HCT116 (cell line): Measurements from ENCODE around the gene NUP210. TPM values are rescaled to one million over a fixed set of nuclear protein-coding genes. Genes with fewer than 3 reads are reported as not detected.
A peak's percentile ranks its signal among the peaks of the same experiment; 100 is the strongest.

Experiments used
- ATAC-seq: fragments of 200-7000 bp; cut with Tn5 transposase; 2 replicates; pipeline ENCODE4 v1.9.1; 2020; ENCODE audit warnings: mild to moderate bottlenecking, moderate library complexity
- BruUV-seq: library from RNA; stranded (reverse); fragments of 400-500 nt; replicated peaks from 2 replicates; lab custom pipeline; 2021; lab: Mats Ljungman, UMichigan
- CTCF ChIA-PET: fragments of 300-600 bp; sonication (Branson Sonifier 250); formaldehyde crosslinking; loops from one replicate; lab custom pipeline; 2021; ENCODE audit warnings: antibody characterized with exemption; lab: Charles Lee
- POLR2A ChIA-PET: fragments of 300-600, 350-600 bp; sonication (Branson Sonifier 250); formaldehyde crosslinking; loops from one replicate; lab custom pipeline; 2021; ENCODE audit warnings: antibody characterized with exemption; lab: Charles Lee
- RAD21 ChIA-PET, 2 experiments: fragments of 300-600 bp; sonication (Branson Sonifier 250); formaldehyde crosslinking; loops; one replicate each; lab custom pipeline; 2023; ENCODE audit warnings: low total read pairs in 2 of 2; ENCODE audit not compliant: uncharacterized antibody in 2 of 2, unreplicated experiment in 2 of 2, low non-redundant PET in 1 of 2; lab: Charles Lee
- DNase-seq: peaks from one replicate; pipeline ENCODE4 v3.0.0-alpha.2; 2010; ENCODE audit warnings: low read depth, low spot score
- H2AFZ ChIP-seq: fragments of 200-600 bp; shearing (Covaris generic), sonication (generic); 2 replicates; pipeline ENCODE4 v1.6.1; 2017; ENCODE audit warnings: low read depth, mixed run types, mixed read lengths, antibody characterized with exemption, low read length; ENCODE audit not compliant: poor library complexity, severe bottlenecking
- H3K27ac ChIP-seq: 2 replicates; pipeline ENCODE4 v1.5.1; 2012; ENCODE audit warnings: low read depth, low read length
- H3K27me3 ChIP-seq: fragments of 200-600 bp; sonication (generic); 2 replicates; pipeline ENCODE4 v1.6.1; 2016; ENCODE audit warnings: mixed run types, low read length, mixed read lengths; ENCODE audit not compliant: insufficient read depth
- H3K36me3 ChIP-seq, 2 experiments: fragments of 200-500 bp in 1 of 2; fragments of 200-600 bp in 1 of 2; sonication (Bioruptor generic) in 1 of 2; sonication (generic) in 1 of 2; 2 replicates each; pipeline versions ENCODE4 v1.5.1 to v1.6.1; 2014 to 2016; ENCODE audit warnings: low read length in 2 of 2, inconsistent platforms in 1 of 2, mixed read lengths in 1 of 2, mixed run types in 1 of 2; ENCODE audit not compliant: insufficient read depth in 2 of 2, control insufficient read depth in 1 of 2
- H3K4me1 ChIP-seq, 2 experiments: fragments of 200-600 bp in 1 of 2; sonication (generic) in 1 of 2; 2 replicates each; pipeline versions ENCODE4 v1.5.1 to v1.6.1; 2012 to 2017; ENCODE audit warnings: low read length in 2 of 2, inconsistent platforms in 1 of 2, mild to moderate bottlenecking in 1 of 2, mixed read lengths in 1 of 2, mixed run types in 1 of 2, moderate library complexity in 1 of 2; ENCODE audit not compliant: insufficient read depth in 2 of 2, control insufficient read depth in 1 of 2
- H3K4me2 ChIP-seq: fragments of 200-600 bp; sonication (generic); 2 replicates; pipeline ENCODE4 v1.6.1; 2017; ENCODE audit warnings: mixed run types, low read length, mixed read lengths
- H3K4me3 ChIP-seq, 2 experiments: fragments of 200-600 bp in 1 of 2; sonication (generic) in 1 of 2; replicated peaks in 1 of 2; 2 replicates each; pipeline ENCODE4 v1.5.1; 2011 to 2016; ENCODE audit warnings: low read length in 2 of 2, control low read depth in 1 of 2, low read depth in 1 of 2, mild to moderate bottlenecking in 1 of 2, mixed read lengths in 1 of 2, mixed run types in 1 of 2
- H3K79me2 ChIP-seq: fragments of 200-600 bp; sonication (generic); 2 replicates; pipeline ENCODE4 v1.6.1; 2017; ENCODE audit warnings: mild to moderate bottlenecking, mixed run types, low read length, moderate library complexity, mixed read lengths; ENCODE audit not compliant: insufficient read depth
- H3K9ac ChIP-seq: fragments of 200-600 bp; sonication (generic); 2 replicates; pipeline ENCODE4 v1.6.1; 2016; ENCODE audit warnings: low read length, mixed read lengths
- H3K9me2 ChIP-seq: fragments of 200-600 bp; sonication (generic), shearing (Covaris generic); 2 replicates; pipeline ENCODE4 v1.6.1; 2017; ENCODE audit warnings: mixed run types, mild to moderate bottlenecking, moderate library complexity; ENCODE audit not compliant: insufficient read depth
- H3K9me3 ChIP-seq, 2 experiments: fragments of 200-500 bp in 1 of 2; fragments of 200-600 bp in 1 of 2; sonication (Bioruptor generic) in 1 of 2; sonication (generic) in 1 of 2; 2 replicates each; pipeline ENCODE4 v1.6.1; 2014 to 2017; ENCODE audit warnings: low read length in 2 of 2, mixed read lengths in 2 of 2, inconsistent platforms in 1 of 2, low read depth in 1 of 2, mild to moderate bottlenecking in 1 of 2, mixed run types in 1 of 2, moderate library complexity in 1 of 2; ENCODE audit not compliant: control insufficient read depth in 1 of 2, insufficient read depth in 1 of 2
- H4K20me1 ChIP-seq: fragments of 200-600 bp; sonication (generic), shearing (Covaris generic); 2 replicates; pipeline ENCODE4 v1.6.1; 2017; ENCODE audit warnings: mixed run types, mild to moderate bottlenecking, moderate library complexity; ENCODE audit not compliant: insufficient read depth
- CBX3 ChIP-seq: IDR thresholded peaks from 2 replicates; pipeline ENCODE4 v1.6.1; 2012; ENCODE audit warnings: low read depth
- SRF ChIP-seq: IDR thresholded peaks from 2 replicates; pipeline ENCODE4 v1.6.1; 2012; ENCODE audit warnings: low read depth
- ZNF274 ChIP-seq: fragments of 200-500 bp; sonication (Bioruptor generic); IDR thresholded peaks from 2 replicates; pipeline ENCODE4 v1.6.1; 2014; ENCODE audit warnings: mild to moderate bottlenecking, low read depth, low read length, inconsistent platforms
- intact Hi-C: fragments of 100-400 bp; cut with micrococcal nuclease; formaldehyde crosslinking; loops from 2 replicates; pipeline ENCODE4 v1.10.0; 2022
- total RNA-seq: library from RNA; stranded (reverse); gene quantifications from one replicate; pipeline ENCODE4 v1.2.1, GENCODE V29; 2021; ENCODE audit not compliant: unreplicated experiment
- TF ChIP-seq, protein P1 (sequence below): IDR thresholded peaks from 2 replicates; pipeline ENCODE4 v1.6.1; 2012; ENCODE audit warnings: low read depth
- TF ChIP-seq, protein P2 (sequence below), 3 experiments: fragments of 200-600 bp in 1 of 3; sonication (generic) in 1 of 3; IDR thresholded peaks in 2 of 3; conservative IDR thresholded peaks in 1 of 3; 2 replicates each; pipeline ENCODE4 v1.5.1; 2012 to 2017; ENCODE audit warnings: low read depth in 2 of 3, low read length in 2 of 3, antibody characterized with exemption in 1 of 3, borderline replicate concordance in 1 of 3, control low read depth in 1 of 3, mild to moderate bottlenecking in 1 of 3, mixed read lengths in 1 of 3, mixed run types in 1 of 3, moderate library complexity in 1 of 3; ENCODE audit not compliant: insufficient read depth in 1 of 3

The NUP210 gene
- total RNA-seq, 1 experiment from 2014 or later = 74.9 TPM

DNA sequence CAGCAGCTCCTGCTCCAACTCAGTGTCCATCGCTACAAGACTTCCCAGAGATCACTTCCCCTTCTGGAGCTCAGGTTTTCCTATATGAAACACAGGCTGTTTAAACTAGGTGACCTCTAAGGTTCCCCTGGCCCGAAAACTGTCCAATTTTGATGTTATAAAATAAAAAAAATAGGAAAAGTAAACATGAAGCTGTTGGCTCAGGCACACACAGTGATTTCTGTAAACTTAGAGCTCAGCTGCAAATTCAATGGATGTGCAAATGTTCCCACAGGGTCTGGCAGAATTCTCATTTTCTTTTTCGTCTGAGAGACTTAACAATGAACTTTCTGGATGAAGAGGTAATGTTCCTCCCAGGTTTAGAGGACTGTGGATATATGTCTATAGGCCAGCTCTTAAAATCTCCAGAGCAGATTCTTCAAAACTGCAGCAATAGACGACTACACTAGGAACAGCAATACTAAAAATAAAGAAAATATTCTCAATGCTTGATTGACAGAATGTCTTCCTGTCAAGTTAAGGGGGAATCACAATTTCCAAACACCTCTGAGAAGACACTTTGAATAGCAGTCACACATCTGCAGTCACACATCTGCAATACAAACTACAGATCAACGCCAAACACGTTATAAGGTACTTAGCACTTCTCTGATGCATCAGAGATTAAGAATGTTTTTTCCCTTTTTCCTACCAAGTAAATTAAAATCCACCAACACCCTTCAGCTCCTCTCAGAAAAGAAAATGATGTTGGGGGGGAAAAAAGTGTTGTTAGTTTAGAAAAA lies 2.8 kb downstream of the NUP210 start:
- CTCF ChIA-PET = interaction anchor here (1.0 to 2.8 kb wide), 2 partner anchors 12 to 35 kb away, joined by 3 to 9 read pairs; no protein-coding TSS in a partner anchor
- POLR2A ChIA-PET = no interaction called here
- no peak overlapping the region for H3K9ac ChIP-seq
- peaks cover 72% of the 10 kb centered on the region for H3K79me2 ChIP-seq
- no peaks in the 10 kb centered on the region for H3K9me3 ChIP-seq
- intact Hi-C loops = no loop called here
- H3K4me2 ChIP-seq = 0 out of 2 replicates have a peak overlapping the region, but pooled peaks have one; percentile 7
- BruUV-seq = TSS peak; percentile 42
- no peaks in the 10 kb centered on the region for H3K27me3 ChIP-seq
- H2AFZ ChIP-seq = no peak overlapping the region
- TF ChIP-seq CBX3 (no peak), ZNF274 (no peak), SRF (no peak)
- TF ChIP-seq, protein P1, sequence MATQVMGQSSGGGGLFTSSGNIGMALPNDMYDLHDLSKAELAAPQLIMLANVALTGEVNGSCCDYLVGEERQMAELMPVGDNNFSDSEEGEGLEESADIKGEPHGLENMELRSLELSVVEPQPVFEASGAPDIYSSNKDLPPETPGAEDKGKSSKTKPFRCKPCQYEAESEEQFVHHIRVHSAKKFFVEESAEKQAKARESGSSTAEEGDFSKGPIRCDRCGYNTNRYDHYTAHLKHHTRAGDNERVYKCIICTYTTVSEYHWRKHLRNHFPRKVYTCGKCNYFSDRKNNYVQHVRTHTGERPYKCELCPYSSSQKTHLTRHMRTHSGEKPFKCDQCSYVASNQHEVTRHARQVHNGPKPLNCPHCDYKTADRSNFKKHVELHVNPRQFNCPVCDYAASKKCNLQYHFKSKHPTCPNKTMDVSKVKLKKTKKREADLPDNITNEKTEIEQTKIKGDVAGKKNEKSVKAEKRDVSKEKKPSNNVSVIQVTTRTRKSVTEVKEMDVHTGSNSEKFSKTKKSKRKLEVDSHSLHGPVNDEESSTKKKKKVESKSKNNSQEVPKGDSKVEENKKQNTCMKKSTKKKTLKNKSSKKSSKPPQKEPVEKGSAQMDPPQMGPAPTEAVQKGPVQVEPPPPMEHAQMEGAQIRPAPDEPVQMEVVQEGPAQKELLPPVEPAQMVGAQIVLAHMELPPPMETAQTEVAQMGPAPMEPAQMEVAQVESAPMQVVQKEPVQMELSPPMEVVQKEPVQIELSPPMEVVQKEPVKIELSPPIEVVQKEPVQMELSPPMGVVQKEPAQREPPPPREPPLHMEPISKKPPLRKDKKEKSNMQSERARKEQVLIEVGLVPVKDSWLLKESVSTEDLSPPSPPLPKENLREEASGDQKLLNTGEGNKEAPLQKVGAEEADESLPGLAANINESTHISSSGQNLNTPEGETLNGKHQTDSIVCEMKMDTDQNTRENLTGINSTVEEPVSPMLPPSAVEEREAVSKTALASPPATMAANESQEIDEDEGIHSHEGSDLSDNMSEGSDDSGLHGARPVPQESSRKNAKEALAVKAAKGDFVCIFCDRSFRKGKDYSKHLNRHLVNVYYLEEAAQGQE = no peak
- TF ChIP-seq, protein P2, sequence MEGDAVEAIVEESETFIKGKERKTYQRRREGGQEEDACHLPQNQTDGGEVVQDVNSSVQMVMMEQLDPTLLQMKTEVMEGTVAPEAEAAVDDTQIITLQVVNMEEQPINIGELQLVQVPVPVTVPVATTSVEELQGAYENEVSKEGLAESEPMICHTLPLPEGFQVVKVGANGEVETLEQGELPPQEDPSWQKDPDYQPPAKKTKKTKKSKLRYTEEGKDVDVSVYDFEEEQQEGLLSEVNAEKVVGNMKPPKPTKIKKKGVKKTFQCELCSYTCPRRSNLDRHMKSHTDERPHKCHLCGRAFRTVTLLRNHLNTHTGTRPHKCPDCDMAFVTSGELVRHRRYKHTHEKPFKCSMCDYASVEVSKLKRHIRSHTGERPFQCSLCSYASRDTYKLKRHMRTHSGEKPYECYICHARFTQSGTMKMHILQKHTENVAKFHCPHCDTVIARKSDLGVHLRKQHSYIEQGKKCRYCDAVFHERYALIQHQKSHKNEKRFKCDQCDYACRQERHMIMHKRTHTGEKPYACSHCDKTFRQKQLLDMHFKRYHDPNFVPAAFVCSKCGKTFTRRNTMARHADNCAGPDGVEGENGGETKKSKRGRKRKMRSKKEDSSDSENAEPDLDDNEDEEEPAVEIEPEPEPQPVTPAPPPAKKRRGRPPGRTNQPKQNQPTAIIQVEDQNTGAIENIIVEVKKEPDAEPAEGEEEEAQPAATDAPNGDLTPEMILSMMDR (IDR thresholded peaks at IDR 0.05 in 2 of 3, conservative IDR thresholded peaks at IDR 0.05 in 1 of 3; ENCODE audit: borderline replicate concordance in 1 of 3, insufficient read depth in 1 of 3, low read depth in 2 of 3, low read length in 2 of 3) = no peak
- DNase-seq = no peak
- peaks cover 32 to 78% of the 10 kb centered on the region in 2 experiments for H3K4me1 ChIP-seq
- ATAC-seq = no peak
- H3K4me3 ChIP-seq = no peak overlapping the region
- no peak overlapping the region for H3K27ac ChIP-seq
- peaks cover 15% of the 10 kb centered on the region; the same call in 1 of the 2 replicates for H4K20me1 ChIP-seq
- no peaks in the 10 kb centered on the region for H3K9me2 ChIP-seq
- RAD21 ChIA-PET = no interaction called here
- peaks cover 2 to 10% of the 10 kb centered on the region in 2 experiments; a peak in 1 of 4 replicates for H3K36me3 ChIP-seq
